Spleen (tissue), 7 donors: ENCODE results near the gene CNKSR3.

Experiments used
- POLR2A ChIP-seq, 3 donors: fragments of 450-650 bp; IDR thresholded peaks; one replicate each; pipeline ENCODE4 v1.5.1; 2017; ENCODE audit warnings: antibody characterized with exemption in 3 of 3, mild to moderate bottlenecking in 1 of 3
- POLR2AphosphoS5 ChIP-seq, 3 donors: sonication (generic); formaldehyde crosslinking; IDR thresholded peaks; one replicate each; pipeline ENCODE4 v1.5.1; 2017; ENCODE audit warnings: antibody characterized with exemption in 3 of 3
- TF ChIP-seq, protein P1 (sequence below), 11 experiments: fragments of 200-600 bp in 7 of 11; fragments of 450-650 bp in 4 of 11; sonication (generic) in 4 of 11; IDR thresholded peaks in 8 of 11; conservative IDR thresholded peaks in 3 of 11; 1 replicate in 7 of 11; 2 replicates in 4 of 11; pipeline versions ENCODE4 v1.4.0 to v1.8.0; 2016 to 2021; ENCODE audit warnings: antibody characterized with exemption in 11 of 11, inconsistent platforms in 4 of 11, mild to moderate bottlenecking in 1 of 11
- donor health status: DM: no; HTN: no; CAD: no; lungs with moderate emphysema.
- donor health status: DM: no; HTN: no; CAD: no.
- donor health status: DM: no; HTN: no; CAD: no.

DNA sequence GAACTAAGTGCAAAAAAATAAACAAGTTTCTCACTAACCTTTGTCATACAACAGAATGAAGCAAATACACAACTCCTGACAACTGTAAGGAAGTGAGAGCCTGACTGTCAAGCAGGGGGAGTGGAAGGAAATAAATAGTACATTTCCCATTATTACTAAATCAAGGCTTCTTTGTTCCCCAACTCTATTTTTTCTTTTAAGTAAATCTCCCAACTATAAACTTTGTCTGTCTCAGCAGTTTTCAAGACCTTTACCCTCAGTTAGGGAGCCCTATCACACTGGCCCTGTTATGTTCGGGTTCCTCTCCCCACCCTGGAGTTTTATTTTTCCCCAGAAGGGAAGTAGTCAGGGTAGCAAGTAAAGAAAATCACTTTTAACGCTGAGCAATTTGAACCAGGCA, 129.7 kb downstream of the CNKSR3 start:
- TF ChIP-seq POLR2A (IDR thresholded peaks at IDR 0.05): no peak
- TF ChIP-seq, protein P1, sequence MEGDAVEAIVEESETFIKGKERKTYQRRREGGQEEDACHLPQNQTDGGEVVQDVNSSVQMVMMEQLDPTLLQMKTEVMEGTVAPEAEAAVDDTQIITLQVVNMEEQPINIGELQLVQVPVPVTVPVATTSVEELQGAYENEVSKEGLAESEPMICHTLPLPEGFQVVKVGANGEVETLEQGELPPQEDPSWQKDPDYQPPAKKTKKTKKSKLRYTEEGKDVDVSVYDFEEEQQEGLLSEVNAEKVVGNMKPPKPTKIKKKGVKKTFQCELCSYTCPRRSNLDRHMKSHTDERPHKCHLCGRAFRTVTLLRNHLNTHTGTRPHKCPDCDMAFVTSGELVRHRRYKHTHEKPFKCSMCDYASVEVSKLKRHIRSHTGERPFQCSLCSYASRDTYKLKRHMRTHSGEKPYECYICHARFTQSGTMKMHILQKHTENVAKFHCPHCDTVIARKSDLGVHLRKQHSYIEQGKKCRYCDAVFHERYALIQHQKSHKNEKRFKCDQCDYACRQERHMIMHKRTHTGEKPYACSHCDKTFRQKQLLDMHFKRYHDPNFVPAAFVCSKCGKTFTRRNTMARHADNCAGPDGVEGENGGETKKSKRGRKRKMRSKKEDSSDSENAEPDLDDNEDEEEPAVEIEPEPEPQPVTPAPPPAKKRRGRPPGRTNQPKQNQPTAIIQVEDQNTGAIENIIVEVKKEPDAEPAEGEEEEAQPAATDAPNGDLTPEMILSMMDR (IDR thresholded peaks at IDR 0.05 in 8 of 11, conservative IDR thresholded peaks at IDR 0.05 in 3 of 11): no peak
- no peak for TF ChIP-seq POLR2AphosphoS5 (IDR thresholded peaks at IDR 0.05)
